ENCODE measurements around the gene SERGEF.

SERGEF gene

GRCh38 chr11:17793642-17794170 lies 219.1 kb downstream of the SERGEF start:
- H3K4me1 ChIP-seq = no peaks in the 10 kb centered on the region
- no peak overlapping the region for H3K27ac ChIP-seq
- H3K4me3 ChIP-seq (ENCODE audit: low read depth, low read length) = no peak overlapping the region
- H3K9ac ChIP-seq = no peak overlapping the region
- H3K4me2 ChIP-seq (ENCODE audit: low read length) = no peak overlapping the region
- no peaks in the 10 kb centered on the region for H3K27me3 ChIP-seq (ENCODE audit: control insufficient read depth, insufficient read depth, low read length)
- TF ChIP-seq CTCF (IDR thresholded peaks at IDR 0.05) = no peak
- no peaks in the 10 kb centered on the region for H3K9me3 ChIP-seq (ENCODE audit: control insufficient read depth, low read length)
- H3K79me2 ChIP-seq = no peaks in the 10 kb centered on the region
- no peaks in the 10 kb centered on the region for H3K36me3 ChIP-seq (ENCODE audit: control insufficient read depth, insufficient read depth, low read length)
- H2AFZ ChIP-seq = no peak overlapping the region

- Histone ChIP-seq H3K79me2 (no peaks in the 10 kb centered on the region), H2AFZ (no peak overlapping the region), H3K4me1 (no peaks in the 10 kb centered on the region), H3K36me3 (ENCODE audit: control insufficient read depth, insufficient read depth, low read length) (no peaks in the 10 kb centered on the region), H3K4me2 (ENCODE audit: low read length) (no peak overlapping the region), H3K27ac (no peak overlapping the region), H3K9me3 (ENCODE audit: control insufficient read depth, low read length) (no peaks in the 10 kb centered on the region), H3K4me3 (ENCODE audit: low read depth, low read length) (no peak overlapping the region), H3K9ac (no peak overlapping the region), H3K27me3 (ENCODE audit: control insufficient read depth, insufficient read depth, low read length) (no peaks in the 10 kb centered on the region)
- TF ChIP-seq CTCF (IDR thresholded peaks at IDR 0.05) = no peak
Measured at GRCh38 chr11:17792161-17792560, 220.7 kb downstream of the SERGEF start.

DNA sequence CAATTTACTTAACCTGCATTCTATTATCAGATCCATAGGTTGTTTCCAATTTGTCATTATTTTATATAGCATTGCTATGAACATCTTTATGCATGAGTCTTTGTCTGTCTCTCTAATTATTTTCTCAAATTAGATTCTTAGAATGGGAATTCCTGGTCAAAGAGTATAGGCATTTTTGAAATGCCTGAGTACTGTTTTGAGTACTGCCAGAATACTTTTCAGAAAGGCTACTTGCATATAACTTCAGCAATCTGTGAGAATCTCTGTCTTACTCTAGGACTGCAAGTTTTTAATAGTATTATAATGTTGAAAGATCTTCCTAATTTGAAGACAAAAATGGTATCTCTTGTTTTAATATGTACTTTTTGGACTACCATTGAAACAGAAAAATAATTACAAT lies 221.7 kb downstream of the SERGEF start:
- no peaks in the 10 kb centered on the region for H3K79me2 ChIP-seq
- H3K4me2 ChIP-seq (ENCODE audit: low read length) = no peak overlapping the region
- H3K9me3 ChIP-seq (ENCODE audit: control insufficient read depth, low read length) = no peaks in the 10 kb centered on the region
- H3K9ac ChIP-seq = no peak overlapping the region
- H2AFZ ChIP-seq = no peak overlapping the region
- H3K4me3 ChIP-seq (ENCODE audit: low read depth, low read length) = no peak overlapping the region
- no peaks in the 10 kb centered on the region for H3K27me3 ChIP-seq (ENCODE audit: control insufficient read depth, insufficient read depth, low read length)
- no peak for TF ChIP-seq CTCF (IDR thresholded peaks at IDR 0.05)
- H3K36me3 ChIP-seq (ENCODE audit: control insufficient read depth, insufficient read depth, low read length) = no peaks in the 10 kb centered on the region
- no peak overlapping the region for H3K27ac ChIP-seq
- H3K4me1 ChIP-seq = no peaks in the 10 kb centered on the region

- Histone ChIP-seq H3K79me2 (no peaks in the 10 kb centered on the region), H3K27ac (no peak overlapping the region), H3K27me3 (ENCODE audit: control insufficient read depth, insufficient read depth, low read length) (no peaks in the 10 kb centered on the region), H3K4me3 (ENCODE audit: low read depth, low read length) (no peak overlapping the region), H3K4me1 (no peaks in the 10 kb centered on the region), H3K9me3 (ENCODE audit: control insufficient read depth, low read length) (no peaks in the 10 kb centered on the region), H3K4me2 (ENCODE audit: low read length) (no peak overlapping the region), H3K36me3 (ENCODE audit: control insufficient read depth, insufficient read depth, low read length) (no peaks in the 10 kb centered on the region), H2AFZ (no peak overlapping the region), H3K9ac (no peak overlapping the region)
- TF ChIP-seq CTCF (IDR thresholded peaks at IDR 0.05) = no peak
Measured at GRCh38 chr11:17790453-17790852, 222.4 kb downstream of the SERGEF start.

GRCh38 chr11:17788084-17788483 lies 224.8 kb downstream of the SERGEF start:
- Histone ChIP-seq H3K4me3 (ENCODE audit: low read depth, low read length) (no peak overlapping the region), H3K9me3 (ENCODE audit: control insufficient read depth, low read length) (no peaks in the 10 kb centered on the region), H3K79me2 (no peaks in the 10 kb centered on the region), H3K27me3 (ENCODE audit: control insufficient read depth, insufficient read depth, low read length) (no peaks in the 10 kb centered on the region), H3K4me1 (no peaks in the 10 kb centered on the region), H2AFZ (no peak overlapping the region), H3K9ac (no peak overlapping the region), H3K27ac (no peak overlapping the region), H3K36me3 (ENCODE audit: control insufficient read depth, insufficient read depth, low read length) (no peaks in the 10 kb centered on the region), H3K4me2 (ENCODE audit: low read length) (no peak overlapping the region)
- no peak for TF ChIP-seq CTCF (IDR thresholded peaks at IDR 0.05)
